HG03520 (cell line): Measurements from ENCODE around the gene CS.

Source experiments
- ATAC-seq: cut with Tn5 transposase; IDR thresholded peaks from one replicate; pipeline ENCODE4 v1.9.1; 2021; ENCODE audit warnings: mild to moderate bottlenecking, moderate library complexity; ENCODE audit not compliant: unreplicated experiment

The CS gene

DNA sequence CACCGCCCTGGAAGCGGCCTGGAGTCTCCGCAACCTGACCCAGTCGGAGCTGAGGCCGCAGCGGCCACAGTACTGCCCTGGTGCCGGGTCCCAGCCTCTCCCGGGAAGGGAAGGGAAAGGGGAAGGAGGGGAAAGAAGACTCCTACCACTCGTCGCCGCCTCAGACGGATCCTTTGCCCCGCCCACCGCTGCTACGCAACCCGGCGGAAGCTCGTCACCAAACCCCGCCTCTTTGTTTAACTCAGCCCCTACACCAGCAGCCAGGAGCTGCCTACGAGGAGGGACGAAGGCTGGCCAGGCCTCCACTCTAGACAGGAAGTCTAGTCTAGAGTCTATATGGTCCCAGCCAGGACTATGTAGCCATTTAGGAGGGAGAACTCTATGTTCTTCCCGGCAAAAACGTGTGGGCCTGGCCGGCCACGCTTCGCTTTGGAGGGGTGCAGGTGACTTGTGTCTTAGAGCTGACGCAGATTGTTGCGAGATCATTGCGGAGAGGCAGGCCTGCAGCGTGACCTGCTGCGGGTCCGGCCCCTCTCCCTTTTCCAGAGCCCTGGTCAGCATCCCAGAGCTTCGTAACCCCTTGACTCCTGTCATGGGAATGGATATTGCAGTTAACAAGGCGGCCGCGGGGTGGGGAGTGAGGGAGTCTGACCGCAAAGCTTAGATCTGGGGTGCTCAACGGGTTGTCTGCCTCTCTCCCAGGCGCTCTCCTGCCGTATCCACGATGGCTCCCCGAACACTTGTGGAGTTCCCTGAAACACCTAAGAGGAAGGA, 78.2 kb downstream of the CS start, which contains the start of gene RNF41:
Gene RNF41, minus strand, starts transcription at position 166 of the 774 bp plus-strand sequence. CDS start 7,875 bp downstream, outside the sequence.
- peak; percentile 68 for ATAC-seq
